GM13977 (cell line): ENCODE results near the gene FSTL3.
A peak's percentile ranks its signal among the peaks of the same experiment; 100 is the strongest.
"Not testable (repeated sequence)": the region's sequence is repeated elsewhere in the genome, so short reads cannot be mapped to it uniquely, and the experiment has no call there.

ENCODE experiments used
- DNase-seq: peaks from one replicate; pipeline ENCODE4 v3.0.0; 2012; ENCODE audit warnings: low spot score
- in situ Hi-C: fragments of 300-500 bp; cut with MboI; formaldehyde crosslinking; loops from one replicate; pipeline ENCODE4 v1.12.0; 2022; ENCODE audit warnings: low sequenced_read_pairs, low pct_unique_long_range_greater_than_20kb, mixed read lengths, inconsistent platforms; ENCODE audit not compliant: unreplicated experiment
- TF ChIP-seq, protein P1 (sequence below): IDR thresholded peaks from 2 replicates; pipeline ENCODE4 v1.5.1; 2012; ENCODE audit warnings: mild to moderate bottlenecking, control low read depth; ENCODE audit not compliant: insufficient read depth; ENCODE audit errors: extremely low read depth, missing control alignments

FSTL3 gene

GRCh38 chr19:695352-695949, 19.3 kb downstream of the FSTL3 start, which contains the start of gene PRSS57:
PRSS57 (minus strand) TSS chr19:695452; CDS start chr19:695430, 22 bp downstream.
- no peak for DNase-seq
- in situ Hi-C loops: no loop called here
- TF ChIP-seq, protein P1, sequence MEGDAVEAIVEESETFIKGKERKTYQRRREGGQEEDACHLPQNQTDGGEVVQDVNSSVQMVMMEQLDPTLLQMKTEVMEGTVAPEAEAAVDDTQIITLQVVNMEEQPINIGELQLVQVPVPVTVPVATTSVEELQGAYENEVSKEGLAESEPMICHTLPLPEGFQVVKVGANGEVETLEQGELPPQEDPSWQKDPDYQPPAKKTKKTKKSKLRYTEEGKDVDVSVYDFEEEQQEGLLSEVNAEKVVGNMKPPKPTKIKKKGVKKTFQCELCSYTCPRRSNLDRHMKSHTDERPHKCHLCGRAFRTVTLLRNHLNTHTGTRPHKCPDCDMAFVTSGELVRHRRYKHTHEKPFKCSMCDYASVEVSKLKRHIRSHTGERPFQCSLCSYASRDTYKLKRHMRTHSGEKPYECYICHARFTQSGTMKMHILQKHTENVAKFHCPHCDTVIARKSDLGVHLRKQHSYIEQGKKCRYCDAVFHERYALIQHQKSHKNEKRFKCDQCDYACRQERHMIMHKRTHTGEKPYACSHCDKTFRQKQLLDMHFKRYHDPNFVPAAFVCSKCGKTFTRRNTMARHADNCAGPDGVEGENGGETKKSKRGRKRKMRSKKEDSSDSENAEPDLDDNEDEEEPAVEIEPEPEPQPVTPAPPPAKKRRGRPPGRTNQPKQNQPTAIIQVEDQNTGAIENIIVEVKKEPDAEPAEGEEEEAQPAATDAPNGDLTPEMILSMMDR: no peak

GRCh38 chr19:698529-698928, 22.3 kb downstream of the FSTL3 start:
- DNase-seq, in situ Hi-C loops: not testable (repeated sequence)

DNA sequence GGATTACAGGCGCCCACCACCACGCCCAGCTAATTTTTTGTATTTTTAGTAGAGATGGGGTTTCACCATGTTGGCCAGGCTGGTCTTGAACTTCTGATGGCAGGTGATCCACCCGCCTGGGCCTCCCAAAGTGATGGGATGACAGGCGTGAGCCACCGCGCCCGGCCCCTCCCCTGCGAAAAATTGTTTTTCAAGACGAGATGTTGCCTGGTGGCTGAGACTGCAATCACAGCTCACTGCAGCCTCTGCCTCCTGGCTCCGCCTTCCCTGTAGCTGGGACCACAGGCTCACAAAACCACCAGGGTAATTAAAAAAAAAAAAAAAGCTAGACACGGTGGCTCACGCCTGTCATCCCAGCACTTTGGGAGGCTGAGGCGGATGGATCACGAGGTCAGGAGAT, 23.7 kb downstream of the FSTL3 start:
- in situ Hi-C loops, DNase-seq: not testable (repeated sequence)

- DNase-seq, in situ Hi-C loops: not testable (repeated sequence)
These were observed 26.7 kb downstream of the FSTL3 start for GRCh38 chr19:702847-703246.

DNA sequence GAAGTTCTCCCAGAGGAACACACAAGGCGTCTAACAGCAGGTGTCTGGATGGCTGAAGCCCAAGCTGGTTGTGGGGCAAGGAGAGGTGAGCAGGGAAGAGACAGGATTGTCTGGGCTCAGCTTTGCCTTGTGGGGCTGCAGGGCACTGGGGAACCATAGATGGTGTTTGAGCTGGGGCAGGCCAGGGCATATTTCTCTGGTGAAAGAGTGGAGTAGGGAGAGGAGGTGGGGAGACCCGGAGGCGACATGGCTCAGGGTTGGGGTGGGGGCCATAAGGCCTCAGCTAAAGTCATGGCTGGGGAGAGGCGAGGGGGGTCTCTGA, 27.1 kb downstream of the FSTL3 start:
- TF ChIP-seq, protein P1: no peak
- DNase-seq: no peak
- in situ Hi-C loops: no loop called here

- TF ChIP-seq, protein P1: no peak
- in situ Hi-C loops: no loop called here
- DNase-seq: peak; percentile 84
These were observed 27.7 kb downstream of the FSTL3 start for GRCh38 chr19:703651-704446.

DNA sequence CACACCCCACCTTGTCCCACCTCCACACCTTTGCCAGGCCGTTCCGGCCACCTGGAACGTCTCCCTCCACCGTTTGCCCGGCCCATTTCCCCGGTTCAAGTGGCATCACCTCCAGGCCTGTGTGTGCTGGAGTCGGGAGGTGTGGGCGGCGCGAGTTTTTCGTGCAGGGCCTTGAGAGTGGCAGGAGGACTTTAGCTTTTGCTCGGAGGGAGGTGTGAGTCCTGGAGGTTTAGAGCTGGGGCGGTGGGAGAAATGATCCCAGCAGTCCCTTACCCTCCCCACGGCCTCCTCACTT, 28.2 kb downstream of the FSTL3 start:
- in situ Hi-C loops: no loop called here
- no peak for DNase-seq
- TF ChIP-seq, protein P1: no peak

- DNase-seq: no peak
- in situ Hi-C loops: no loop called here
- TF ChIP-seq, protein P1: no peak
These were observed 32.3 kb downstream of the FSTL3 start, which contains the start of gene PALM for GRCh38 chr19:708154-709143. PALM (plus strand) TSS chr19:708935; CDS start chr19:709147, 212 bp downstream.
